DMS53 (cell line): ENCODE data around the gene RTP2.

Source experiments
- DNase-seq: peaks from one replicate; lab custom pipeline; 2025; lab: John Stamatoyannopoulos, UW

RTP2 gene

DNA sequence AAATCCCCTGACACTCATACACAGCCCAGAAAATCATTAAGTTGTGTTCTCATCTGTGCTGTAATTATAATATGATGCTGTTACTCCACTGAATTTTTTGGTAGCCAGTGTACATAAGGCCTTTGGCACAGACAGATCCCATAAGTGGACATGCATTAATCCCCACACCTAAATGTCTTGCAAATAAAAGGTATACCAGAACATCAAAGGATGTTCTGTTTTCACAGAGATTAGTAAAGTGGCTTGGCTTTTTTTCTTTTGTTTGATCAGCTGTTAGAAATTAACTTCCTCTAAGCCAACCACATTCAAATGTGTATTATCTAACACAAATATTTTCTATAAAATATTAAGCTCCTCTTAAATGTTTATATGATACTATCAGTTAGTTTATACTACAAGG lies 34.8 kb downstream of the RTP2 start:
- peak; percentile 93 for DNase-seq

DNA sequence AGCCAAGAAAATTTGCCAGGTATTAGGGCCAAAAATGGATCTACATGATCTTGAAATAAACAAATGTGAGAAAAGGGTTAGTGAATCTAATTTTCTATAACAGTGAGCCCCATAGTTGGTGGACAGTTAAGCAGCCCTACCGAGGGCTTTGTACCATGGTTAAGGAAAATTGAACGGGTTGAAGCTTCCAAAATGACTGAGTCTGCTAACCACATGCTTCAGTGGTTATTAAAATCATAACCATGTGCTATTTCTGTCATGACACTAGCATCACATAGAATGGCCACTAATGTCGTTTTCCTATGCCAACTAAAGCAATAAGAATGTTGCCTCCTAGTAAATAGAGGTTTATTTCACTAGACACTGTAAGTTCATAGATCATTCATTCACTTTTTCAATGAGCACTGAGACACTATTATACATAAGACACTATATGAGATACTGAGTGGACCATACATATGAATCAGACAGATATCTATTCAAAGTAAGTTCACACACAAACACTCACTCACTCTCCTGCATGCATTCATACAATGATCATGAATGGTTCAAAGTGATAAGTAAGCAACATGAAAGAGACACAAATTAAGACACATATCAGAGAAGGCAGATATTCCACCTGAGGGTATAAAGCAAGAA lies 36.5 kb downstream of the RTP2 start:
- peak; percentile 24 for DNase-seq

DNA sequence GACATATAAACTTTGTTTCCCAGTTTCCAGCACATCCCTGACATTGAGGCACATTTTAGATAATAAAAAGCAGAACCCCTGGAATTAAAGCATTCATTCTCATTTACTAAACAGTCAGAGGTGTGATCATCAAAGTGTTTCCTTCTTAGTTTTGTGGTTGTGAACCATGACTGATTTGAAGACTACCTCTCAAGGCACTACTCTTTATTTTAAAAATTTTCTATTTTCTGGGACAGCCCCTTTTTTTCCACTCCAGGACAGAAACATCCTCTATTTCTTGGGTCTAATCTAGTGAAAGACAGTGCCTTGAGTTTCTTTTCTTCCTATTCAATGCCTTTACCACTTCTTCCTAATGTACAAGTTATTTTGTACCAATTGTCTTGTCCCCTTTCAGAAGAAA lies 37.3 kb downstream of the RTP2 start:
- no peak for DNase-seq

DNA sequence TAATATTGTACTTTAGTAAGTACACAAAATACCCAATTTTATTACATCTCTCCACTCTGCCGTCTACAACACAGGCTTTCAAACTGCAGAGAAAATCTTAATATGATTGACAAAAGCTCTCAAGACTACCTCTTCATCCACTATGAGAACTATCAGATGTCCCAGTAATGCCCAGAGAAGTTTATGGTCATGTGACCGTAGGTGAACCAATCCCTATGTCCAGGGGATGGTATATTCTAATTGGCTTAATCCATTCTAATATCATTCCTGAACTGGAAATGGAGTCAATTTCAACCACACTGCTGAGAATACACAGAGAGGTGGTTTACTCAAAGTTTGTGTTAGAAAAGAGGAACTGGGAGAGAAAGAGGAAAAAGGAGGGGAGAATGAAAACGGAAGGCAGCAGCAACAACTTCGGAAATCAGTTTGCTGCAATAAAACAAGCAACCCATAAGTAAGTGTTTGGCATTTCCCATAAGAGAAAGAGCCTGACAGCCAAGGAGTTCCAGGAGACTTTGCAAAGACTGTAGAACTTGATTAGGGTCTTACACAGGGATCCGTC lies 39.4 kb downstream of the RTP2 start:
- DNase-seq: no peak

DNA sequence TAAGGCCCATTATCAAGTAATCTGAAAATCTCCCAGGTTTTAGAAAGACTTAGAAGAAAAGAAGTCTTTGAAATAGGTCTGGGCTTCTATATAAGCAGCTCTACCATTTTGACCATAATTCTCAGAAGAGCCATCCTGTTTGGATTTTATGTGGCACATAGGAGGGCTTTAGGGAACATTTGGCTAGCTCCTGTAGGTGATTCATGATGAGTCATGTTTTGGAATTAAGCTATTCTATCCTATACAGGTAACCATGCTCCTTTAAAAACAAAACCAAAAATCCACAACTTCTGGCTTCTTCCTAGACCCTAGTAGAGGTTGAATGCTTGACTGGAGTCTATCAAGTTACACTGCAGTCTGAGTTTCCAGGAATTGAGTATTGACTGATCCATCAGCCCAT lies 41.1 kb downstream of the RTP2 start:
- peak; percentile 19 for DNase-seq

DNA sequence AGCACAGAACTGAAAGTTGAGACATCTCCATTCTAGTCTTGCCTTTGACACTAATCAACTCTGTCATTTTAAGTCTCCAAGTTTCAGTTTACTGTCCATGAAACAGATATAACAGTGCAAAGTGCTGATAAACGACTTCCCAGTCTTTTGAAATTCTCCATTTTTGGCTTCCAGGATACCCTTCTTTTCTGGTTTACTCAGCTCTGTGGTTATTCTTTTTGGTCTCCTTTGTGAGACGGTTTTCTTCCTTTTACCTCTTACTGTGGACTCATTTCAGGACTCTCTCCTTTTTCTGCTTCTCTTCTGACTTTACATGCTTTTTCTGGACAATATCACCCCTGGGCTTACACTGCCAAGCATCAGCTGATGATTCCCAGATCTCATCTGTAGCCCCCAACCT lies 51.1 kb downstream of the RTP2 start:
- DNase-seq: no peak
